GM08714 (cell line): ENCODE measurements around the gene AOC1.

Experiments used
- H3K4me3 ChIP-seq: fragments of 200-500 bp; sonication (Bioruptor generic); 2 replicates; pipeline ENCODE4 v1.5.1; 2014; ENCODE audit warnings: mild to moderate bottlenecking, low read length, inconsistent platforms
- ZNF274 ChIP-seq: IDR thresholded peaks from 2 replicates; pipeline ENCODE4 v1.6.1; 2012; ENCODE audit warnings: mild to moderate bottlenecking, low read depth, low read length

Gene AOC1

DNA sequence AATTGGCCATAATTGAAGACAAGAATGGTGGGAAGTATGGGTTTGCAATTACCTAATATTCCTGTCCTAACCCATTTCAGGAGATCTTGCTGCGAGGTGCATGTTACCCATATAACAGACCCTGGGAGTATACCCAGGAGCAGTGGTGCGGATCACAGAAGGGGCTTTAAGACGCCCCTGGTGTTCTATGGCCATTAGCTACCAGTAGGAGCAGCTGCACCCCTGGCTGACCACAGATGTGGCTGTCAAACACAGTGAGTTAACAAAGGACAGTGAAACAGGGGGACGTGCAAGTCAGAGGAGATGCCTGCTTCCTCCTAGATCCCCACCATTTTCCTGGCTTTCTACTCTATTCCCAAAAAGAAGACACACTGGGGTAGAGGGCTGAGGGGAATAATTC, 25.2 kb downstream of the AOC1 start:
- no peak overlapping the region for H3K4me3 ChIP-seq
- no peak for TF ChIP-seq ZNF274

GRCh38 chr7:150879345-150879744, 27.0 kb downstream of the AOC1 start:
- TF ChIP-seq ZNF274 = no peak
- H3K4me3 ChIP-seq = no peak overlapping the region

- no peak for TF ChIP-seq ZNF274
- no peak overlapping the region for H3K4me3 ChIP-seq
These were observed 28.9 kb downstream of the AOC1 start for GRCh38 chr7:150881189-150881588.

GRCh38 chr7:150890853-150891584, 38.7 kb downstream of the AOC1 start:
- H3K4me3 ChIP-seq = no peak overlapping the region
- TF ChIP-seq ZNF274 = no peak

GRCh38 chr7:150891740-150892139, 39.4 kb downstream of the AOC1 start:
- H3K4me3 ChIP-seq = no peak overlapping the region
- no peak for TF ChIP-seq ZNF274

- H3K4me3 ChIP-seq = no peak overlapping the region
- no peak for TF ChIP-seq ZNF274
These were observed 43.5 kb downstream of the AOC1 start for GRCh38 chr7:150895809-150896208.

- no peak overlapping the region for H3K4me3 ChIP-seq
- TF ChIP-seq ZNF274 = no peak
These were observed 44.4 kb downstream of the AOC1 start for GRCh38 chr7:150896562-150897209.

GRCh38 chr7:150897502-150898474, 45.5 kb downstream of the AOC1 start:
- H3K4me3 ChIP-seq = no peak overlapping the region; the same call in 1 of the 2 replicates
- no peak for TF ChIP-seq ZNF274

GRCh38 chr7:150898475-150899011, 46.2 kb downstream of the AOC1 start:
- TF ChIP-seq ZNF274 = no peak
- no peak overlapping the region for H3K4me3 ChIP-seq

GRCh38 chr7:150900675-150901074, 48.4 kb downstream of the AOC1 start:
- no peak for TF ChIP-seq ZNF274
- no peak overlapping the region for H3K4me3 ChIP-seq

- no peak overlapping the region for H3K4me3 ChIP-seq
- no peak for TF ChIP-seq ZNF274
These were observed 49.1 kb downstream of the AOC1 start for GRCh38 chr7:150901160-150902035.

DNA sequence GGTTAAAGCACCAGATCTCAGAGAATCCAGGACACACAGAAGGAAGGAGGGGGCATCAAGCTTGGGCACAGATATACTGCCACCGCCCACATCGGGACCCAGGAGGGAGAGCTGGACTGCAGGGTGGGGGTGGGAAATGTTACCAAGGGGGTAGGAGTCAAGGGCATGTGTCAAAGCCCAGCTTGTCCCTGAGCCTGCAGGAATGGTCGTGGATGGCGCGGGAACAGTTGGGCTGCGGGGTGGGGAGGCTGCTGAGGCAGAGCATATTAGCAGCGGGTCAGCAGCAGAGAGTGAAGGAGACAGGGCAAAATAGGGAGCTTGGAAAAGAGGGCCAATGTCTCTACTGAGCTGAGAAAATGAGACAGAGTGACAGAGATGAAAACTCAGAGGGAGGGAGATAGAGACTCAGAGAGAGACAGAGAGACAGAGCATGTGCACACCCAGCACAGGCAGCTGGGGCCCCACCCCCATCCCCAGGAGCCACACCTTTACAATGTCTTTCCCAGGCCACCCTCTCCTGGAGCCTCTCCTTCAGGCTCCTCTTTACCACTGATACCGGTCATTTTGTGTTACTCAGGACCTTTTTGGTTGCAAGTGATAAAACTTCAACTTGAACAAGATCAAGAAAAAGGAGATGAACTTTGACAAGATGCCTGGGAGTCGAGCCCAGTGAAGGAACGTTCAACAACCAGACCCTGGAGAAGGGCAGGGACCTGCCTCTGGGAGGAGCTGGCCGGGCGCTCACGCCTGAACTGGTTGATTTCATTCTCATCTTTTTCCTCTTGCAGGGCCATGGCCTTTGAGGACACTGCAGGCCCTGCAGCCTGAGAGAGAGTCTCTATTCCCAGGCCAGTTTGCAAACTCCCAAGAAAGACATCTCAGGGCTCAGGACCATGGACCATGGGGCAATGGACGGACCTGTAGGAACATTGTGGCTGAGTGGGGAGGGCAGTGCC, 50.0 kb downstream of the AOC1 start:
- no peak for TF ChIP-seq ZNF274

More for the DNA sequence above, 50.0 kb downstream of the AOC1 start:
- no peak overlapping the region for H3K4me3 ChIP-seq
